ENCODE data around the gene PXDN.

The PXDN gene

DNA sequence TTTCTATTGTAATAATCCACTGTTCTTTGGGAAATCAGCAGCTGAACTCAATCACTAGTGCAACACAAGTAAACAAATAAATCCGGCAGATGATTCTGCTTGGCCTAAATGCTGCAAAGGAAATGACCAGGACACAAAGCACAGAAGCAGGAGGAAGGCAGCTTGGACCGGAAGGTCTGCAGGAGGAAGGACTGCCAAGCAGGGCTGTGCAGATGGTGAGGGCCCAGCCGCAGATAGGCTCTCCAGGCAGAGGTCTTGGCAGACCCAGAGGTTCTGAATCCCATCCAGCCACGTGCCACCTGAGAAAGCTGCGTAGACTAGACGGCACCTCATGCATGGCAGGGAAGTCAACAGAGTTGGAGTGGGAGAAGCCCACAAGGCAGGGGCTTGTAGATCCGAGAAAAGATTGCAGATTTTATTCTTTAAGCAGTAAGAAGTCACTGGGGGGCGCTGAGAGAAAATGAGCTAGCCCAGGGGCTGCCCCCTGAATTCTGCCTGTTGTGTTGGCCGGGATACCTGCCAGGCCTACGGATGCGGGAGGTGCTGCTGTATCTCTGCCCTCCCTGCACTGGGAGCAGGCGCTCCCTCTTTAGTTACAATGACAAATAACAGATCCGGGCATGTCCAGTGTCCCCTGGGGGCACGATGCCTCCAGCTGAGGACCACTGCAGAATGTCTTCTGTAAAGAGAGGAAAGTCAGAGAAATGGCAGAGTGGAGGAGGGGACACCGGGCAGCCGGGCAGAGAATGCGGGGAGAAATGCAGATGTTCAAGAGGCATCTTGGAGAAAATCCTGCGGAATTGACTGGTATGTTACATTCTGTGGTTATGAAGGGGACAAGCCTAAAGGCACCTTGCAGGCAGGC is 153.5 kb downstream of the PXDN start:
- no peak for DNase-seq

DNA sequence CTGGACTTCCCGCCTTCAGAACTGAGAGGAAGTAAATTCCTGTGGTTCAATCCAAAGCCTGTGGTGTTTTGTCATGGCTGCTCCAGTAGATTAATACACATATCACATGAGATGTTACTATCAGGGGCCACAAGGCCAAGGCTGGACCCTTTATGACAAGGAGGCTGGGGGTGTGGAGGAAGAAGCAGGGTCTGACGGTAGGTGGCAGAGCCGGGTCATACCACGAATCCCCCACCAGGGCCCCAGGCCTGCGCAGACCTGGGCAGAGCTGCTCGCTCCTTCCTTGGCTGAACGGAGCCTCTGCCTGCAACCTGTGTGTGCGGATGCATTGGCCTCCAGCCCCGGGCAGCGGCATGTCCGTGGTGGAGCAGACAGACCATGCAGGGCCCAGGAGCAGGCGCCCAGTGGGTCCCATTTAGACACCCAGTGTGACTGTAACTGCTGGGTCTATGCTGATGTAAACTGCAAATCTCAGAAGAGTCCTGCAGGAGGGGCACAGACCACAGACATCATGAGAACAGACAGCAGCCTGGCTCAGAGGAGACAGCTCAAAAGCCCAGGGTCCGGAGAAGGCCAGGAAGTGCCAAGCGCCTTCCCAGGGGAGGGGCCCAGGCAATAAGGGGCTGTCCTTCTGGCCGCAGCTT is 155.2 kb downstream of the PXDN start:
- no peak for DNase-seq

DNA sequence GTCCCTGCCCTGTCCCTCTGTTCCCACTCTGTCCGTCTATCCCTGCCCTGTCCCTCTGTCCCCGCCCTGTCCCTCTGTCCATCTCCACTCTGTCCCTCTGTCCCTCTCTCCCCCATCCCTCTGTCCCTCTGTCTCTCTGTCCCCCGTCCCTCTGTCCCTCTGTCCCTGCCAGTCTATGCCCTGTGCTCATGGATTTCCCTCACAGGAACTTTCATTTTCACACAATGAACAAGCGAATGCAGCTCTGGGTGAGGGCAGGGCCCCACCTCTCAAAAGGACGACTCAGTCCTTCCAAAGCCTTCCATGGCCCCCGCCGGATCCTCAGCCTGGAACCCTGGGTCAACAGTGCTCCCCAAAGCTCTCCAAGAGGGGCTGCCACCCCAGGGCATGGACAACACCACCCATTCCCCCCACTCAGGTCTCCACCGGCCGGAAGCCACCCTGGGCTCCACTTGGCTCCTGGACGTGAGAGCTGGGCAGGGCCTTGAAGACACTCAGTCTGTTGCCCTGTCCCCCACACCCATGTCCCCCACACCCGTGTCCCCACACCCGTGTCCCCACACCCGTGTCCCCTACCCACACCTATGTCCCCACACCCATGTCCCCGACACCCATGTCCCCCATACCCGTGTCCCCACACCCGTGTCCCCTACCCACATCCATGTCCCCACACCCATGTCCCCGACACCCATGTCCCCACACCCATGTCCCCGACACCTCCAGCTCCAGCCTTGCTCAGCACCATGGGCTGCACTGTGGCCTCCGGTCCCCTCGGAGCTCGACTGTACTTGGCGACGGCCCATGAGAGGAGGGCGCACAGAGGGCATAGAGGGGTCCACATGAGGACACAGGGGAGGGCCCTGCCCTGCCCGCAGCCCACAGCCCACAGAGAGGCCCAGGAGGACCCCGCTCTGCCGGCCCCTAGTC is 156.0 kb downstream of the PXDN start:
- DNase-seq, result no peak

DNA sequence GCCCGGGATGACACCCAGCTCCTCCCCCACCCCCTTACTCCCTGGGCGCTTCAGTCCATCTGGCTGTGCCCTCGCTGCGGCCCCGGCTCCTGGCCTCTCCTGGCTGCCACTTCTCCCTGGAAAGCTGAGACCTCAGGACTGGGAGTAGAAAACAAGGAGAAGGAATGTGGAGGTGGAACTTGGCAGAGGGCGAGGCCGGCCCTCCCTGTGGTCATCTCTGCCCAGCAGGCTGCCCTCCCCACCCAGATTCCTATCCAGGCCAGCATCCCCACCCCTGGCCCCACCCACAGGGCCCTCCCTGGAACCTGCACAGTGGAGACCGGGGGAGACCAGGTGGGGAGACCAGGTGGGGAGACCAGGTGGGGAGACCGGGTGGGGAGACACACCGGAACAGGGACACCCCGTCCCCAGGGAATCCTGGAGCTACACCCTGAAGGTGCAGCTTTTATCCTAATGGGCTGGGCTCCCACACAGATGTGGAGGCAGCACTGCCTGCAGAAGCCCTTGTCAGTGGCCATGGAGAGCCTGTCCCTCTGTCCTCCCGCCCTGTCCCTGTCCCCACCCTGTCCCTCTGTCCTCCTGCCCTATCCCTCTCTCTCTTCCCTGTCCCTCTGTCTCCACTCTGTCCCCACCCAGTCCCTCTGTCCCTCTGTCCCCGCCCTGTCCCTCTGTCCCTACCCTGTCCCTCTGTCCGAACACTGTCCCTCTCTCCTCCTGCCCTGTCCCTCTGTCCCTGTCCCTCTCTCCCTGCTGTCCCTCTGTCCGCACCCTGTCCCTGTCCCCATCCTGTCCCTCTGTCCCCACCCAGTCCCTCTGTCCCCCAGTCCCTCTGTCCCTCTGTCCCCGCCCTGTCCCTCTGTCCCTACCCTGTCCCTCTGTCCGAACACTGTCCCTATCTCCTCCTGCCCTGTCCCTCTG is 157.1 kb downstream of the PXDN start:
- no peak for DNase-seq

DNA sequence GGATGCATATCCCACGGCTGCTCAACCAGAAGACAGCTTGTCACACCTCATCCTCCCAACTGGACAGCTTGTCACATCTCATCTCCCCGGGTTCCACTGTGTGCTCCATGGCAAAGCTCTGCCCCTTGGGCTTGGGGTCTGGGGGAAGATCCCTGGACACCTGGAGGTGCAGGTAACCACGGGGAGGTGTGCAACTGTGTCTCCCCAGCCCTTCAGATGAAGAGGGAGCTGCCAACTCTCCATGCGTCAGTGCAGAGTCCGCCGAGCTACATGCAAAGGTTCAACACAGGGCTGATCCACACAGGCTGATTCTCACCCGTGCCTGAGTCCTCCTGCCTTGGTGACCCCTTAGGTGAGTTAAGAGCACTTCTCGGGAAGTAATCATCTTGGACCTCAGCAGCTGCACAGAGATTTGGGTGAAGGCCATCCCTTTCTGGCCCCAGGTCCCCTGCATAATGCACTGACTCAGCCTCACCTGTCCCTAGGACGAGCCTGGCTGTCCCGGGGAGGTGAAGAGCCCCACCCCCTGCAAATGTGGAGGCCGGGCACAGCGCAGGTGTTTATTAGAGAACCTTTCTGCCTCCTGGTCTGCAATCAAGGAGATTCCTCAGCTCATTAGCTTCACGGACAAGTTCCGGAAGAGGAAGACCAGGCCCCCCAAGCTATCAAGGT is 157.9 kb downstream of the PXDN start:
- no peak for DNase-seq

DNA sequence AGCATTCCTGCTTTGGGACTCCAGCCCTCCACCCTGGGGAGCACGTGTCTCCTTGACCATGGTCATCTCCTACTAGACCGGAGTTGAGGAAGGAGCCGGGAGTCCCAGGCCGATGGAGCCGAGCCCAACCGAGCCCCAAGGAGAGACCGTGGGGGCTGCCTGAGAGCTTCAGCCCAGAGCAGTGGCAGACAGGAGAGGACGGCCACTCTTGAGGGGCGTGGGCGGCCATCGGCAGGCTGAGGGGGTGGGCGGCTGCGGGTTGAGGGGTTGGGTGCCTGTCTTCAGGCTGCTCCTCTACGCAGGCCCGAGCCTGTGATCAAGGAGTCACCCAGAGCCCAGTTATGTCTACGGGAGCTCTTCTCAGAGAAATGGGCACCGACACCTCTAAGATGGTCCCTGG is 158.7 kb downstream of the PXDN start:
- no peak for DNase-seq

DNA sequence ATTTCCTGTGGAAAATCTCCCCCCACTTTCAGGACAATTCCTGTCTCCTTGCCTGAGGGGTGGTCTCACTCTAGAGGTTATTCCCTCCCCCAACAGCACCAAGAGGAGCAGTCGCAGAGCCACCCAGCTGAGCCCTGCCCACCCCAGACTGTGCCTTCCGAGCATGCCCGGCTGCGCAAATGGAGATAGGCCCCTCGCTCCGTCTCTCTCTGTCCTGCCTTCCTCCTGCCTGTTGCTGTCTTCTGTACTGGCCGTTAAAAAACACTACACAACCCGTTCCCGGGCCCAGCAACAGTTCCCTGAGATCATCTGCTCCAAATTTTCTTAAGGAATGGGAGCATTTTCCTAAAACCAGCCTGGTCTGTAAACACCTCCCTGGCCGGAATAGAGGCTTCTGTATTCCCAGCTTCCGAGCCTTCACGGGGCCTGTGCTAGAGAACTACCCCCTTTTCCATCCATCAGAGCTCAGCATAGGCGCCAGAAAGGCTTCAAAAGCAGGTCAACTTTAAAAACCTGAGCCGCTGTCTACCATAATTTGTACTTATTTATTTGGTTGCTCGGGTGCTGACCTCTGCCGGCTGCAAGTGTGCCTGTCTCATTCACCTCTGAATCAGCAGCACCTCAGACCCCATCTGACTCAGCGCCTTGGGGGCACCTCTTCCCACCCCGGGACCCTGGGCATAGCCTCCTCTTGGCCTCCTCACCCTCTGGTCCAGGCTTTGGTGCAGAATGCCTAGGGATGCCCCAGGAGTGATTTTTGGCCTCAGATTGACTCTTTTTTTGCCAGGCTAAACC is 159.4 kb downstream of the PXDN start:
- DNase-seq, result no peak

DNA sequence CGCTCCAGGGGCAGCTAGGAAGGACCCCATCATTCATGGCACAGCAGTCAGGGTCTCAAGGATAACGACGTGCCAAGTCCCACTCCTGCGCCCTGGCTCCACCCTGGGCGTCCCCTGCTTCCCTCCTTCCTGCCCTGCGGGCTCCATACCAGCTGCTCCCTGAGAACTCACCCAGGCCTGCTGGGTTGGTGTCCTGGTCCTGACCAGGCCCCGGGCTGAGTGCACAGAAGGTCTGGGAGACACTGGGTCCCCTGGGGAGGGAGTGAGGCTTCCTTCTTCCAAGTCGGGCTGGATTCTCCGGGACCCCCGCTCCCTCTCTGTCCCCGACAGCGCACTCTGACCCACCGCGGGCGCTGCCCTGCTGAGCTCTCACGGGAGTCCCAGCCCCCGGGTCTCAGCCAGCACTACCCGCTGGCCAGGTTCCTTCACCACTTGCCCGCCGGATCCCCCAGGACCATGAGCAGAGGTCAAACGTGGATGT is 160.2 kb downstream of the PXDN start:
- no peak for DNase-seq

DNA sequence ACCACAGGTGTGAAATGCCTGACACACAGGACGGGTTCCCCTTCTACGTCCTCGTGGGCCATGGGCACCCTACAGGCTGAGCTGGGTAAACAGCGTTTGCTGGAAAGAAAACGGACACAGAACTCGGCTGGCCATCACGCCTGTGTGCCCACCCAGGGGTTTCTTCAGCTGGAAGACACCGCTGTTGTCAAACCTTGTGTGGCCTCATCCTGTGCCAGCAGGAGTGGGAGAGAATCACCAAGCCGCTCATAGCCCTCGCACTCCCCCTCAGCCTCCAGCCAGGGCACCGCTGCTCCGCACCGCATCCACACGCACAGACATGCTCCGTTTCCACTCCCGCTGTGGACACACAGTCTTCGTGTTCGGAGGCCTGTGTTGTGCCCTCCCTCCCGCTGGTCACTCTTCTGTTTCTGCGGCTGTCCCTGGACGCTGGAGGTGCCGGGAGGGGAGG is 161.4 kb downstream of the PXDN start:
- DNase-seq, result no peak

DNA sequence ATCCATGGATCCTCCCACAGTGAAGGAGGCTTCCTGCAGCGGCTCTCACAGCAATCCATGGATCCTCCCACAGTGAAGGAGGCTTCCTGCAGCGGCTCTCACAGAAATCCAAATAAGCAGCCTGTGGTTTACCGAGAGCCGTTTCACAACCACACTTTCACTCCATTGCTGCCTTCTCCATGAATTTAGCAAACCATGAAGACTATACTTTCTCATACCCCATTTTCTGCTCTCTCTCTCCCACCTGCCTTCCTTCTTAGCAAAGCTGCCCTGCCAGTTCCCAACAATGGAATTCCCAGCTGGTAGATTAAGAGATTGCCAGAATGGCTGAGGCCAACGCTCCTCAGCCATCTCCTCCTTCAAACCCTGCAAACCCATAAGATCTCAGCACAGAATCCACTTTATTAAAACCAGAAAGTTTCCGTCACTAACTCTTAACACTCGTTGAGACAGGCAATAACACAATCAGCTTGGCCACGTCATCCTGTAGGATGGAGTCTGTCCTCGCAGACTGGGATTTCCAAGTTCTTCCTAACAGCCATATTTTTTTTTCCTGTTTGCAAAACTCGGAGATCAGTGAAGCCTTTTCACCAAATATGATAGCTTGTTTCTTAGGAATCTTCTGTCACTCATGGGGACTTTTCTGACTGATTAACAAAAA is 162.2 kb downstream of the PXDN start:
- DNase-seq, result no peak

All from activated CD4-positive, alpha-beta T cell treated with anti-CD3 and anti-CD28 coated beads, Interleukin-2, Interleukin-6, amounts not matched to agents 100 ng/mL and 50 ng/mL, durations not matched to agents 16 hours and 8 hours (primary cell).